IPS DF 6.9 (cell line): ENCODE data around the gene TRAF3.
"Not testable (repeated sequence)": the region's sequence is repeated elsewhere in the genome, so short reads cannot be mapped to it uniquely, and the experiment has no call there.

Source experiments
- DNase-seq: peaks from one replicate; pipeline ENCODE4 v3.0.0-alpha.2; 2013; ENCODE audit warnings: low read depth, low spot score
- H3K27ac ChIP-seq: one replicate; pipeline ENCODE4 v1.5.1; 2013; ENCODE audit warnings: low read length, control low read depth
- H3K27me3 ChIP-seq: 2 replicates; pipeline ENCODE4 v1.6.1; 2013; ENCODE audit warnings: mild to moderate bottlenecking, low read length; ENCODE audit not compliant: control insufficient read depth, insufficient read depth
- H3K36me3 ChIP-seq: 2 replicates; pipeline ENCODE4 v1.6.1; 2013; ENCODE audit warnings: low read length; ENCODE audit not compliant: control insufficient read depth, insufficient read depth
- H3K4me1 ChIP-seq: 2 replicates; pipeline ENCODE4 v1.6.1; 2013; ENCODE audit warnings: low read length; ENCODE audit not compliant: control insufficient read depth, insufficient read depth
- H3K4me3 ChIP-seq: 2 replicates; pipeline ENCODE4 v1.5.1; 2013; ENCODE audit warnings: mild to moderate bottlenecking, low read length
- H3K9me3 ChIP-seq: 2 replicates; pipeline ENCODE4 v1.6.1; 2013; ENCODE audit warnings: low read length, inconsistent platforms; ENCODE audit not compliant: control insufficient read depth, insufficient read depth
- WGBS: extraction: QIAGEN DNeasy Blood & Tissue Kit; methylation state at CpG from one replicate; pipeline ENCODE4 v1.1.7; 2013; ENCODE audit warnings: mixed read lengths, missing lambda C conversion rate; ENCODE audit not compliant: insufficient read length, insufficient coverage; 5-methylcytosine and 5-hydroxymethylcytosine counted together

Gene TRAF3

GRCh38 chr14:102867826-102868580 lies 90.8 kb downstream of the TRAF3 start:
- WGBS = no CpG with 5 or more reads among the region's 15 CpGs
- no peaks in the 10 kb centered on the region for H3K36me3 ChIP-seq
- H3K27ac ChIP-seq = no peak overlapping the region
- H3K4me3 ChIP-seq = no peak overlapping the region
- no peaks in the 10 kb centered on the region for H3K27me3 ChIP-seq
- H3K9me3 ChIP-seq = no peaks in the 10 kb centered on the region
- DNase-seq = no peak
- no peaks in the 10 kb centered on the region for H3K4me1 ChIP-seq

GRCh38 chr14:102868956-102869547 lies 91.8 kb downstream of the TRAF3 start:
- no peak for DNase-seq
- no CpG with 5 or more reads among the region's 8 CpGs for WGBS
- H3K4me1 ChIP-seq = no peaks in the 10 kb centered on the region
- no peak overlapping the region for H3K27ac ChIP-seq
- H3K36me3 ChIP-seq = no peaks in the 10 kb centered on the region
- no peaks in the 10 kb centered on the region for H3K9me3 ChIP-seq
- no peaks in the 10 kb centered on the region for H3K27me3 ChIP-seq
- H3K4me3 ChIP-seq = no peak overlapping the region

- Histone ChIP-seq H3K4me3 (no peak overlapping the region), H3K27ac (no peak overlapping the region), H3K4me1 (no peaks in the 10 kb centered on the region), H3K36me3 (no peaks in the 10 kb centered on the region), H3K9me3 (no peaks in the 10 kb centered on the region), H3K27me3 (no peaks in the 10 kb centered on the region)
- DNase-seq = no peak
- no CpG with 5 or more reads among the region's 21 CpGs for WGBS
Observed at GRCh38 chr14:102870246-102870645, 93.0 kb downstream of the TRAF3 start.

- Histone ChIP-seq H3K9me3 (no peaks in the 10 kb centered on the region), H3K4me1 (no peaks in the 10 kb centered on the region), H3K4me3 (no peak overlapping the region), H3K27ac (no peak overlapping the region), H3K36me3 (no peaks in the 10 kb centered on the region), H3K27me3 (no peaks in the 10 kb centered on the region)
- WGBS = no CpG with 5 or more reads among the region's 10 CpGs
- DNase-seq = no peak
Observed at GRCh38 chr14:102870994-102871831, 94.0 kb downstream of the TRAF3 start.

- no peaks in the 10 kb centered on the region for H3K27me3 ChIP-seq
- H3K4me3 ChIP-seq = no peak overlapping the region
- no peaks in the 10 kb centered on the region for H3K4me1 ChIP-seq
- no CpG with 5 or more reads among the region's 5 CpGs for WGBS
- no peaks in the 10 kb centered on the region for H3K36me3 ChIP-seq
- no peak for DNase-seq
- no peaks in the 10 kb centered on the region for H3K9me3 ChIP-seq
- no peak overlapping the region for H3K27ac ChIP-seq
Observed at GRCh38 chr14:102872020-102872419, 94.8 kb downstream of the TRAF3 start.

- Histone ChIP-seq H3K9me3 (no peaks in the 10 kb centered on the region), H3K27ac (no peak overlapping the region), H3K27me3 (no peaks in the 10 kb centered on the region), H3K4me3 (no peak overlapping the region), H3K4me1 (no peaks in the 10 kb centered on the region), H3K36me3 (no peaks in the 10 kb centered on the region)
- DNase-seq = no peak
- WGBS = no CpG with 5 or more reads among the region's 7 CpGs
Observed at GRCh38 chr14:102873131-102873530, 95.9 kb downstream of the TRAF3 start.

- DNase-seq = no peak
- H3K27me3 ChIP-seq = no peaks in the 10 kb centered on the region
- no peak overlapping the region for H3K27ac ChIP-seq
- whole genome bisulfite sequencing = no CpG with 5 or more reads among the region's 7 CpGs
- H3K36me3 ChIP-seq = no peaks in the 10 kb centered on the region
- peaks cover under 1% of the 10 kb centered on the region; the same call in 1 of the 2 replicates for H3K4me1 ChIP-seq
- H3K4me3 ChIP-seq = no peak overlapping the region
- no peaks in the 10 kb centered on the region for H3K9me3 ChIP-seq
Observed at GRCh38 chr14:102873546-102874061, 96.4 kb downstream of the TRAF3 start.

- H3K4me3 ChIP-seq = no peak overlapping the region
- WGBS = no CpG with 5 or more reads among the region's 2 CpGs
- no peaks in the 10 kb centered on the region for H3K27me3 ChIP-seq
Observed at GRCh38 chr14:102875652-102876051, 98.4 kb downstream of the TRAF3 start.

GRCh38 chr14:102877511-102877910 lies 100.3 kb downstream of the TRAF3 start:
- H3K4me1 ChIP-seq, H3K9me3 ChIP-seq, H3K36me3 ChIP-seq, H3K4me3 ChIP-seq, H3K27ac ChIP-seq, DNase-seq, H3K27me3 ChIP-seq: not testable (repeated sequence)
- no CpG with 5 or more reads among the region's 10 CpGs for WGBS

More at GRCh38 chr14:102875652-102876051, 98.4 kb downstream of the TRAF3 start:
- H3K9me3 ChIP-seq = no peaks in the 10 kb centered on the region
- DNase-seq = no peak
- H3K36me3 ChIP-seq = no peaks in the 10 kb centered on the region
- H3K4me1 ChIP-seq = peaks cover 2% of the 10 kb centered on the region; the same call in 1 of the 2 replicates
- no peak overlapping the region for H3K27ac ChIP-seq
